Endothelial cell of umbilical vein (primary cell): ENCODE data around the gene PPP1R26. TPM values are rescaled to one million over a fixed set of nuclear protein-coding genes. Genes with fewer than 3 reads are reported as not detected.

Experiments
- BruUV-seq: library from RNA; stranded (reverse); fragments of 400-500 nt; replicated peaks from 2 replicates; lab custom pipeline; 2021; lab: Mats Ljungman, UMichigan
- CTCF ChIA-PET: fragments of 300-600, 350-600 bp; sonication (Branson Sonifier 250); formaldehyde crosslinking; loops from one replicate; lab custom pipeline; 2021; ENCODE audit warnings: antibody characterized with exemption, inconsistent platforms; lab: Charles Lee
- POLR2A ChIA-PET: fragments of 300-600, 350-600 bp; sonication (Branson Sonifier 250); formaldehyde crosslinking; loops from one replicate; lab custom pipeline; 2021; ENCODE audit warnings: antibody characterized with exemption, inconsistent platforms; lab: Charles Lee
- DNase-seq: peaks from one replicate; pipeline ENCODE4 v3.0.0-alpha.2; 2011; ENCODE audit warnings: low read depth, low spot score
- FAIRE-seq: peaks from 2 replicates; lab custom pipeline; 2011; peaks lifted over from hg19 to GRCh38; lab: Jason Lieb, UNC
- H2AFZ ChIP-seq: 2 replicates; pipeline ENCODE4 v1.6.0; 2012; ENCODE audit warnings: low read depth, low read length, control low read depth, inconsistent platforms
- H3K27ac ChIP-seq: 2 replicates; pipeline ENCODE4 v1.5.1; 2011; ENCODE audit warnings: low read depth, mild to moderate bottlenecking, control low read depth, low read length, moderate library complexity; ENCODE audit not compliant: insufficient read depth
- H3K27me3 ChIP-seq, 2 experiments: 2 replicates each; pipeline versions ENCODE4 v1.6.0 to v1.6.1; 2011; ENCODE audit warnings: low read length in 2 of 2, mixed read lengths in 1 of 2; ENCODE audit not compliant: control insufficient read depth in 2 of 2, insufficient read depth in 2 of 2
- H3K36me3 ChIP-seq, 2 experiments: 2 replicates in 1 of 2; 3 replicates in 1 of 2; pipeline ENCODE4 v1.5.1; 2011; ENCODE audit warnings: low read length in 2 of 2, mild to moderate bottlenecking in 1 of 2, moderate library complexity in 1 of 2; ENCODE audit not compliant: control insufficient read depth in 2 of 2, insufficient read depth in 2 of 2; ENCODE audit errors: extremely low read depth in 1 of 2
- H3K4me1 ChIP-seq: 3 replicates; pipeline ENCODE4 v1.5.1; 2011; ENCODE audit warnings: mild to moderate bottlenecking, low read length; ENCODE audit not compliant: control insufficient read depth, insufficient read depth; ENCODE audit errors: extremely low read depth
- H3K4me2 ChIP-seq: 2 replicates; pipeline ENCODE4 v1.6.1; 2011; ENCODE audit warnings: low read length, control low read depth, mixed read lengths; ENCODE audit not compliant: insufficient read depth
- H3K4me3 ChIP-seq, 3 experiments: fragments of 200-600 bp in 1 of 3; sonication (generic), shearing (Covaris generic) in 1 of 3; replicated peaks in 1 of 3; 2 replicates each; pipeline ENCODE4 v1.5.1; 2011 to 2016; ENCODE audit warnings: control low read depth in 3 of 3, low read length in 3 of 3, mild to moderate bottlenecking in 2 of 3, inconsistent platforms in 1 of 3, low read depth in 1 of 3, moderate library complexity in 1 of 3; ENCODE audit not compliant: insufficient read depth in 1 of 3
- H3K79me2 ChIP-seq: 2 replicates; pipeline ENCODE4 v1.6.0; 2012; ENCODE audit warnings: low read length, inconsistent platforms; ENCODE audit not compliant: control insufficient read depth, insufficient read depth
- H3K9ac ChIP-seq: replicated peaks from 2 replicates; pipeline ENCODE3; 2011; ENCODE audit warnings: low read length, control low read depth; ENCODE audit not compliant: insufficient read depth; ENCODE audit errors: extremely low read depth
- H3K9me1 ChIP-seq: replicated peaks from 3 replicates; pipeline ENCODE4 v1.6.0; 2011; ENCODE audit warnings: mild to moderate bottlenecking, low read length; ENCODE audit not compliant: control insufficient read depth, insufficient read depth; ENCODE audit errors: extremely low read depth
- H3K9me3 ChIP-seq: replicated peaks from 2 replicates; pipeline ENCODE4 v1.5.1; 2012; ENCODE audit warnings: low read length, inconsistent platforms; ENCODE audit not compliant: control insufficient read depth, insufficient read depth
- H4K20me1 ChIP-seq: replicated peaks from 2 replicates; pipeline ENCODE3; 2011; ENCODE audit warnings: mild to moderate bottlenecking, low read length; ENCODE audit not compliant: control insufficient read depth, insufficient read depth; ENCODE audit errors: extremely low read depth
- EZH2 ChIP-seq: IDR thresholded peaks from 2 replicates; pipeline ENCODE4 v1.6.1; 2012; ENCODE audit warnings: borderline replicate concordance, low read depth, mild to moderate bottlenecking, moderate library complexity, low read length, inconsistent platforms; ENCODE audit not compliant: severe bottlenecking
- FOS ChIP-seq: IDR thresholded peaks from 2 replicates; pipeline ENCODE4 v1.6.1; 2011; ENCODE audit warnings: mild to moderate bottlenecking, low read length, moderate library complexity, borderline replicate concordance; ENCODE audit not compliant: insufficient read depth
- GATA2 ChIP-seq: IDR thresholded peaks from 2 replicates; pipeline ENCODE4 v1.7.0; 2011; ENCODE audit warnings: low read depth, mild to moderate bottlenecking, moderate library complexity, mixed read lengths, low read length; ENCODE audit not compliant: insufficient read length, insufficient read depth
- JUN ChIP-seq: IDR thresholded peaks from 2 replicates; pipeline ENCODE4 v1.6.1; 2011; ENCODE audit warnings: borderline replicate concordance, low read depth; ENCODE audit not compliant: insufficient read length, insufficient read depth
- MYC ChIP-seq: IDR thresholded peaks from one replicate; pipeline ENCODE4 v1.6.1; 2011; ENCODE audit warnings: mild to moderate bottlenecking, low read depth, low read length
- POLR2A ChIP-seq: IDR thresholded peaks from 2 replicates; pipeline ENCODE4 v1.6.1; 2012; ENCODE audit warnings: low read depth, mild to moderate bottlenecking, control low read depth, low read length
- POLR2AphosphoS5 ChIP-seq: IDR thresholded peaks from 2 replicates; pipeline ENCODE4 v1.6.1; 2012; ENCODE audit warnings: low read depth, mild to moderate bottlenecking, control low read depth, low read length, moderate library complexity; ENCODE audit not compliant: insufficient read depth
- dilution Hi-C: fragments of 300-500 bp; cut with MboI; formaldehyde crosslinking; loops from one replicate; pipeline ENCODE4 v1.15.0; 2019; ENCODE audit warnings: low sequenced_read_pairs; ENCODE audit not compliant: extremely low pct_ligation_motif_present
- intact Hi-C: fragments of 100-400 bp; cut with micrococcal nuclease; formaldehyde crosslinking; loops from one replicate; pipeline ENCODE4 v1.10.0; 2022
- polyA plus RNA-seq, 4 experiments: library from polyadenylated mRNA; depleted of rRNA in 3 of 4; stranded (reverse) in 3 of 4; unstranded in 1 of 4; fragments of >200 nt; gene quantifications; 2 replicates each; pipeline versions ENCODE4 v1.2.1 to v1.2.3, GENCODE V29; 2011 to 2012; ENCODE audit warnings: missing spikeins in 1 of 4
- total RNA-seq: library from RNA; stranded (reverse); gene quantifications from 2 replicates; pipeline ENCODE4 v1.2.3, GENCODE V29; 2021
- TF ChIP-seq, protein P1 (sequence below): IDR thresholded peaks from 2 replicates; pipeline ENCODE4 v1.6.1; 2011; ENCODE audit not compliant: insufficient read depth, insufficient read length
- TF ChIP-seq, protein P2 (sequence below), 2 donors: IDR thresholded peaks; 1 replicate in 1 of 2; 2 replicates in 1 of 2; pipeline ENCODE4 v1.5.1; 2011; ENCODE audit warnings: low read length in 2 of 2, mild to moderate bottlenecking in 2 of 2, moderate library complexity in 2 of 2, control low read depth in 1 of 2, inconsistent platforms in 1 of 2, low read depth in 1 of 2; ENCODE audit not compliant: insufficient read depth in 1 of 2; ENCODE audit errors: extremely low read depth in 1 of 2

PPP1R26 gene
- total and polyA plus RNA-seq, 2 donors (not counting 3 experiments of a cell fraction or from before 2014, with no cell fraction given) = 5.9 to 16.9 TPM

DNA sequence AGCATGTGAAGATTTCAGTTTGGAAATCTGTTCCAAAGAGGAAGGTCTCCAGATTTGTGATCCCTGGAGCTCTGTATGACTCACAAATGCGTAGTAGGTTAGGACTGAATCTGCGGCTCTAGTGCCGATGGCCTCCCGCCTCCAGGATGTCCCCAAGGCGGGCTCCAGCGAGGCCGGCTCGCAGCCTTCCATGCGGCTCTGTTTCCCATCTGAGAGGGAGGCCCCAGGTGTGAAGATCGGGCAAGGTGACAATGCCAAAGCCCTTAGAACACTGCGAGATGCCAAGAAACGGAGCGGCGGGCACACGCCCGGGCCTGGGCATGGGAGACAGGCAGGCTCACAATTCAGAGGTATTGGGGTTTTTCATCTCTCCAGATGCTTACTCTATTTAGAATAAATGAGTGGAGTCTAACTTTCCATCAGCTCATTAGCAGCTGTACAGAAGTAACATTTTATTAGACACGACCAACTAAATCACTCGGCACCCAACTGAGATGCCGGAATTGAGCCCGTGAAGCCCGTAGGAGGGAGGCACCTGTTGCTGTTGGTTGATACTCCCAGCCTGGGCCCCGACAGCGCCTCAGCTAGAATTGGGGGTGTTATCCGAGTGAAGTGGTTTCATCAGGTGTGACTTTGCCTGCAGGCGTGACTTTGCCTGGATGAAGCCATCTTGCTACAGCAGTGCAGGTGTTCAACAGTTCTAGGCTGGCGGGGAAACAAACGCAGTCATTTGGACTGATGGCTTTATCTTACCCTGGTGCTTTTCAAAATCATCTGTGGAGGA is 13.5 kb downstream of the PPP1R26 start:
- CTCF ChIA-PET = no interaction called here
- H3K79me2 ChIP-seq = no peaks in the 10 kb centered on the region
- H3K9ac ChIP-seq = no peak overlapping the region
- H3K27me3 ChIP-seq = no peaks in the 10 kb centered on the region
- peaks cover 0 to 1% of the 10 kb centered on the region in 2 experiments for H3K36me3 ChIP-seq
- H2AFZ ChIP-seq = no peak overlapping the region
- BruUV-seq = no TSS peak
- no peaks in the 10 kb centered on the region for H4K20me1 ChIP-seq
- H3K4me3 ChIP-seq = no peak overlapping the region
- H3K4me2 ChIP-seq = no peak overlapping the region
- no peak overlapping the region for H3K27ac ChIP-seq
- H3K4me1 ChIP-seq = no peaks in the 10 kb centered on the region
- FAIRE-seq = no peak
- TF ChIP-seq JUN (no peak), FOS (no peak), POLR2A (no peak), EZH2 (no peak), POLR2AphosphoS5 (no peak), GATA2 (no peak), MYC (no peak)
- TF ChIP-seq, protein P1, sequence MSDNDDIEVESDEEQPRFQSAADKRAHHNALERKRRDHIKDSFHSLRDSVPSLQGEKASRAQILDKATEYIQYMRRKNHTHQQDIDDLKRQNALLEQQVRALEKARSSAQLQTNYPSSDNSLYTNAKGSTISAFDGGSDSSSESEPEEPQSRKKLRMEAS = no peak
- TF ChIP-seq, protein P2, sequence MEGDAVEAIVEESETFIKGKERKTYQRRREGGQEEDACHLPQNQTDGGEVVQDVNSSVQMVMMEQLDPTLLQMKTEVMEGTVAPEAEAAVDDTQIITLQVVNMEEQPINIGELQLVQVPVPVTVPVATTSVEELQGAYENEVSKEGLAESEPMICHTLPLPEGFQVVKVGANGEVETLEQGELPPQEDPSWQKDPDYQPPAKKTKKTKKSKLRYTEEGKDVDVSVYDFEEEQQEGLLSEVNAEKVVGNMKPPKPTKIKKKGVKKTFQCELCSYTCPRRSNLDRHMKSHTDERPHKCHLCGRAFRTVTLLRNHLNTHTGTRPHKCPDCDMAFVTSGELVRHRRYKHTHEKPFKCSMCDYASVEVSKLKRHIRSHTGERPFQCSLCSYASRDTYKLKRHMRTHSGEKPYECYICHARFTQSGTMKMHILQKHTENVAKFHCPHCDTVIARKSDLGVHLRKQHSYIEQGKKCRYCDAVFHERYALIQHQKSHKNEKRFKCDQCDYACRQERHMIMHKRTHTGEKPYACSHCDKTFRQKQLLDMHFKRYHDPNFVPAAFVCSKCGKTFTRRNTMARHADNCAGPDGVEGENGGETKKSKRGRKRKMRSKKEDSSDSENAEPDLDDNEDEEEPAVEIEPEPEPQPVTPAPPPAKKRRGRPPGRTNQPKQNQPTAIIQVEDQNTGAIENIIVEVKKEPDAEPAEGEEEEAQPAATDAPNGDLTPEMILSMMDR (IDR thresholded peaks at IDR 0.05; ENCODE audit: extremely low read depth in 1 of 2, insufficient read depth in 1 of 2, low read depth in 1 of 2, low read length in 2 of 2) = no peak
- dilution Hi-C loops (no loop called here), intact Hi-C loops (no loop called here)
- POLR2A ChIA-PET = no interaction called here
- H3K9me1 ChIP-seq = no peaks in the 10 kb centered on the region
- DNase-seq = no peak
- no peaks in the 10 kb centered on the region for H3K9me3 ChIP-seq
